Measurements from ENCODE around the gene KRT28. TPM values are rescaled to one million over a fixed set of nuclear protein-coding genes. Genes with fewer than 3 reads are reported as not detected.

The KRT28 gene
- total RNA-seq, 4 donors from 2014 or later = 0.88 TPM; not detected in 3

GRCh38 chr17:40791787-40792436 lies 7.8 kb downstream of the KRT28 start:
- Histone ChIP-seq H3K4me1 (no peaks in the 10 kb centered on the region), H3K4me3 (no peak overlapping the region), H3K27me3 (no peaks in the 10 kb centered on the region), H3K36me3 (no peaks in the 10 kb centered on the region), H3K9me3 (no peaks in the 10 kb centered on the region), H3K27ac (no peak overlapping the region)
- no peak for DNase-seq
- TF ChIP-seq POLR2A (IDR thresholded peaks at IDR 0.05) = no peak
- peak; percentile 10 to 62 (median 54) for TF ChIP-seq CTCF (IDR thresholded peaks at IDR 0.05)

GRCh38 chr17:40791111-40791510 lies 8.6 kb downstream of the KRT28 start:
- Histone ChIP-seq H3K27me3 (no peaks in the 10 kb centered on the region), H3K4me1 (no peaks in the 10 kb centered on the region), H3K27ac (no peak overlapping the region), H3K4me3 (no peak overlapping the region), H3K9me3 (no peaks in the 10 kb centered on the region), H3K36me3 (no peaks in the 10 kb centered on the region)
- TF ChIP-seq POLR2A (IDR thresholded peaks at IDR 0.05) (no peak), CTCF (IDR thresholded peaks at IDR 0.05) (no peak)
- no peak for DNase-seq

- Histone ChIP-seq H3K4me1 (no peaks in the 10 kb centered on the region), H3K27me3 (peaks cover 0 to 4% of the 10 kb centered on the region in 2 donors), H3K27ac (no peak within 1 kb of the TSS), H3K9me3 (no peaks in the 10 kb centered on the region), H3K4me3 (no peak within 1 kb of the TSS), H3K36me3 (no peaks in the 10 kb centered on the region)
- no peak for DNase-seq
- TF ChIP-seq POLR2A (IDR thresholded peaks at IDR 0.05) (no peak), CTCF (IDR thresholded peaks at IDR 0.05) (no peak)
Observed at GRCh38 chr17:40782450-40782849, 17.3 kb downstream of the KRT28 start, which contains the start of gene KRT27. KRT27 (minus strand) TSS chr17:40782550; CDS start chr17:40782493, 57 bp downstream.

- DNase-seq = no peak
- H3K4me3 ChIP-seq = peak overlapping the region in 1 of 4 donors; percentile 20
- no peaks in the 10 kb centered on the region for H3K36me3 ChIP-seq
- TF ChIP-seq CTCF (IDR thresholded peaks at IDR 0.05) = no peak
- no peak for TF ChIP-seq POLR2A (IDR thresholded peaks at IDR 0.05)
- no peaks in the 10 kb centered on the region for H3K9me3 ChIP-seq
- H3K27ac ChIP-seq = no peak overlapping the region
- H3K27me3 ChIP-seq = peaks cover 0 to 4% of the 10 kb centered on the region in 2 donors
- H3K4me1 ChIP-seq = no peaks in the 10 kb centered on the region
Observed at GRCh38 chr17:40779181-40779909, 20.4 kb downstream of the KRT28 start.

- Histone ChIP-seq H3K9me3 (no peaks in the 10 kb centered on the region), H3K4me3 (no peak overlapping the region), H3K36me3 (no peaks in the 10 kb centered on the region), H3K27me3 (peaks cover 0 to 4% of the 10 kb centered on the region in 2 donors), H3K27ac (no peak overlapping the region), H3K4me1 (no peaks in the 10 kb centered on the region)
- DNase-seq = no peak
- TF ChIP-seq CTCF (IDR thresholded peaks at IDR 0.05) = no peak
- TF ChIP-seq POLR2A (IDR thresholded peaks at IDR 0.05) = no peak
Observed at GRCh38 chr17:40778461-40778860, 21.3 kb downstream of the KRT28 start.
